Ishikawa (cell line): ENCODE results near the gene TRIM2.
A peak's percentile ranks its signal among the peaks of the same experiment; 100 is the strongest.

Experiments used
- CEBPB ChIP-seq: IDR thresholded peaks from 2 replicates; pipeline ENCODE4 v1.6.1; 2012
- CREB1 ChIP-seq: IDR thresholded peaks from 2 replicates; pipeline ENCODE4 v1.6.1; 2012; ENCODE audit warnings: low read depth
- EGR1 ChIP-seq: IDR thresholded peaks from 2 replicates; pipeline ENCODE4 v1.6.1; 2012
- EP300 ChIP-seq: IDR thresholded peaks from 2 replicates; pipeline ENCODE4 v1.6.1; 2012; ENCODE audit warnings: borderline replicate concordance
- FOXM1 ChIP-seq: IDR thresholded peaks from 2 replicates; pipeline ENCODE4 v1.6.1; 2012; ENCODE audit warnings: low read depth, borderline replicate concordance
- MAX ChIP-seq: IDR thresholded peaks from 2 replicates; pipeline ENCODE4 v1.6.1; 2012
- NFIC ChIP-seq: IDR thresholded peaks from 2 replicates; pipeline ENCODE4 v1.6.1; 2012
- RAD21 ChIP-seq: IDR thresholded peaks from 2 replicates; pipeline ENCODE4 v1.6.1; 2012; ENCODE audit warnings: low read depth
- REST ChIP-seq: IDR thresholded peaks from 2 replicates; pipeline ENCODE4 v1.6.1; 2012; ENCODE audit warnings: low read depth, mild to moderate bottlenecking
- TAF1 ChIP-seq: IDR thresholded peaks from 2 replicates; pipeline ENCODE4 v1.6.1; 2012; ENCODE audit warnings: low read depth, mild to moderate bottlenecking
- TCF12 ChIP-seq: IDR thresholded peaks from 2 replicates; pipeline ENCODE4 v1.6.1; 2012; ENCODE audit warnings: low read depth
- TEAD4 ChIP-seq: IDR thresholded peaks from 2 replicates; pipeline ENCODE4 v1.6.1; 2012
- USF1 ChIP-seq: IDR thresholded peaks from 2 replicates; pipeline ENCODE4 v1.6.1; 2012
- YY1 ChIP-seq: IDR thresholded peaks from 2 replicates; pipeline ENCODE4 v1.6.1; 2012; ENCODE audit warnings: low read depth
- ZBTB7A ChIP-seq: IDR thresholded peaks from 2 replicates; pipeline ENCODE4 v1.6.1; 2012; ENCODE audit warnings: low read depth

TRIM2 gene

GRCh38 chr4:153344131-153345011, 140.1 kb downstream of the TRIM2 start, which contains the start of gene MND1:
Gene MND1 (plus strand): TSS chr4:153344688. CDS start chr4:153344738, 50 bp downstream.
- TF ChIP-seq ZBTB7A: peak; percentile 98
- peak; percentile 62 for TF ChIP-seq TAF1
- TF ChIP-seq RAD21: peak; percentile 65
- TF ChIP-seq NFIC: no peak; the same call in 1 of the 2 replicates
- TF ChIP-seq EGR1: peak; percentile 76; the same call in 1 of the 2 replicates
- TF ChIP-seq USF1: no peak
- TF ChIP-seq TEAD4: no peak
- TF ChIP-seq CEBPB: no peak
- no peak for TF ChIP-seq REST
- TF ChIP-seq MAX: peak; percentile 70; the same call in 1 of the 2 replicates
- peak; percentile 63; the same call in 1 of the 2 replicates for TF ChIP-seq YY1
- TF ChIP-seq FOXM1: peak; percentile 20; the same call in 1 of the 2 replicates
- TF ChIP-seq CREB1: peak; percentile 62; the same call in 1 of the 2 replicates
- TF ChIP-seq EP300: peak; percentile 17; the same call in 1 of the 2 replicates
- peak; percentile 44; the same call in 1 of the 2 replicates for TF ChIP-seq TCF12

GRCh38 chr4:153345012-153345981, 141.1 kb downstream of the TRIM2 start:
- TF ChIP-seq REST (no peak), TCF12 (no peak), MAX (peak; percentile 28; the same call in 1 of the 2 replicates), CREB1 (no peak), NFIC (no peak; the same call in 1 of the 2 replicates), TAF1 (no peak; the same call in 1 of the 2 replicates), FOXM1 (no peak), ZBTB7A (no peak; the same call in 1 of the 2 replicates), USF1 (no peak), CEBPB (peak; percentile 25; the same call in 1 of the 2 replicates), EGR1 (0 out of 2 replicates have a peak, but pooled peaks have one; percentile 6), EP300 (no peak), YY1 (no peak), RAD21 (no peak), TEAD4 (peak; percentile 63)

GRCh38 chr4:153346031-153346430, 141.8 kb downstream of the TRIM2 start:
- TF ChIP-seq FOXM1 (no peak), MAX (no peak), TAF1 (no peak), NFIC (no peak), REST (no peak), EGR1 (no peak), TCF12 (no peak), CEBPB (no peak), YY1 (no peak), ZBTB7A (no peak), EP300 (no peak), RAD21 (no peak), CREB1 (no peak), TEAD4 (no peak)
